Peyer's patch (tissue), 4 donors: Measurements from ENCODE around the gene TAS2R1.

Source experiments
- POLR2A ChIP-seq, 2 donors: fragments of 450-650 bp; IDR thresholded peaks; one replicate each; pipeline ENCODE4 v1.5.1; 2017; ENCODE audit warnings: antibody characterized with exemption in 2 of 2, mild to moderate bottlenecking in 2 of 2, moderate library complexity in 2 of 2
- TF ChIP-seq, protein P1 (sequence below), 6 experiments: fragments of 450-650 bp in 4 of 6; fragments of 200-600 bp in 2 of 6; sonication (generic) in 1 of 6; IDR thresholded peaks; one replicate each; pipeline ENCODE4 v1.5.1; 2017 to 2019; ENCODE audit warnings: antibody characterized with exemption in 6 of 6, mild to moderate bottlenecking in 3 of 6, moderate library complexity in 1 of 6

GRCh38 chr5:9625731-9626130, 4.4 kb downstream of the TAS2R1 start:
- TF ChIP-seq, protein P1, sequence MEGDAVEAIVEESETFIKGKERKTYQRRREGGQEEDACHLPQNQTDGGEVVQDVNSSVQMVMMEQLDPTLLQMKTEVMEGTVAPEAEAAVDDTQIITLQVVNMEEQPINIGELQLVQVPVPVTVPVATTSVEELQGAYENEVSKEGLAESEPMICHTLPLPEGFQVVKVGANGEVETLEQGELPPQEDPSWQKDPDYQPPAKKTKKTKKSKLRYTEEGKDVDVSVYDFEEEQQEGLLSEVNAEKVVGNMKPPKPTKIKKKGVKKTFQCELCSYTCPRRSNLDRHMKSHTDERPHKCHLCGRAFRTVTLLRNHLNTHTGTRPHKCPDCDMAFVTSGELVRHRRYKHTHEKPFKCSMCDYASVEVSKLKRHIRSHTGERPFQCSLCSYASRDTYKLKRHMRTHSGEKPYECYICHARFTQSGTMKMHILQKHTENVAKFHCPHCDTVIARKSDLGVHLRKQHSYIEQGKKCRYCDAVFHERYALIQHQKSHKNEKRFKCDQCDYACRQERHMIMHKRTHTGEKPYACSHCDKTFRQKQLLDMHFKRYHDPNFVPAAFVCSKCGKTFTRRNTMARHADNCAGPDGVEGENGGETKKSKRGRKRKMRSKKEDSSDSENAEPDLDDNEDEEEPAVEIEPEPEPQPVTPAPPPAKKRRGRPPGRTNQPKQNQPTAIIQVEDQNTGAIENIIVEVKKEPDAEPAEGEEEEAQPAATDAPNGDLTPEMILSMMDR (IDR thresholded peaks at IDR 0.05): no peak
- no peak for TF ChIP-seq POLR2A (IDR thresholded peaks at IDR 0.05)
